Fibroblast of mammary gland (primary cell): ENCODE data around the gene IL19.

Source experiments
- DNase-seq: peaks from one replicate; pipeline ENCODE4 v3.0.0-alpha.2; 2010; ENCODE audit warnings: low read depth
- H3K4me3 ChIP-seq: 2 replicates; pipeline ENCODE4 v1.5.1; 2011; ENCODE audit warnings: low read depth, mild to moderate bottlenecking, low read length, moderate library complexity; ENCODE audit not compliant: control insufficient read depth
- CTCF ChIP-seq: conservative IDR thresholded peaks from 2 replicates; pipeline ENCODE4 v1.5.1; 2011; ENCODE audit warnings: low read depth, low read length, inconsistent platforms; ENCODE audit not compliant: control insufficient read depth, insufficient read depth

The IL19 gene

GRCh38 chr1:206833801-206834200, 63.2 kb downstream of the IL19 start:
- no peak for TF ChIP-seq CTCF
- no peak for DNase-seq
- H3K4me3 ChIP-seq, result no peak overlapping the region

- no peak overlapping the region for H3K4me3 ChIP-seq
- no peak for TF ChIP-seq CTCF
Measured at GRCh38 chr1:206834217-206834616, 63.6 kb downstream of the IL19 start.

GRCh38 chr1:206834711-206835110, 64.1 kb downstream of the IL19 start:
- H3K4me3 ChIP-seq, result no peak overlapping the region
- TF ChIP-seq CTCF, result no peak
- peak; percentile 29 for DNase-seq

More at GRCh38 chr1:206834217-206834616, 63.6 kb downstream of the IL19 start:
- no peak for DNase-seq

- no peak for DNase-seq
- TF ChIP-seq CTCF, result no peak
- H3K4me3 ChIP-seq, result no peak overlapping the region
Measured at GRCh38 chr1:206835186-206835585, 64.6 kb downstream of the IL19 start.

GRCh38 chr1:206836111-206836510, 65.5 kb downstream of the IL19 start:
- no peak overlapping the region for H3K4me3 ChIP-seq
- DNase-seq, result peak; percentile 50
- no peak for TF ChIP-seq CTCF

GRCh38 chr1:206839006-206839560, 68.5 kb downstream of the IL19 start:
- TF ChIP-seq CTCF, result no peak
- no peak for DNase-seq
- H3K4me3 ChIP-seq, result no peak overlapping the region

GRCh38 chr1:206839857-206840256, 69.3 kb downstream of the IL19 start:
- TF ChIP-seq CTCF, result no peak
- peak; percentile 61 for DNase-seq

More at GRCh38 chr1:206839857-206840256, 69.3 kb downstream of the IL19 start:
- H3K4me3 ChIP-seq, result no peak overlapping the region
